GM18499 (cell line): ENCODE data around the gene NCOA1.
"Not testable (repeated sequence)": the region's sequence is repeated elsewhere in the genome, so short reads cannot be mapped to it uniquely, and the experiment has no call there.

Source experiments
- ATAC-seq: cut with Tn5 transposase; IDR thresholded peaks from one replicate; pipeline ENCODE4 v1.9.1; 2021; ENCODE audit warnings: moderate number of reproducible peaks; ENCODE audit not compliant: insufficient read depth, unreplicated experiment

The NCOA1 gene

GRCh38 chr2:24531610-24532009, 40.6 kb downstream of the NCOA1 start:
- ATAC-seq: not testable (repeated sequence)

- ATAC-seq: not testable (repeated sequence)
These were observed 41.0 kb downstream of the NCOA1 start for GRCh38 chr2:24532057-24532456.

- ATAC-seq: not testable (repeated sequence)
These were observed 42.5 kb downstream of the NCOA1 start for GRCh38 chr2:24533574-24533973.

GRCh38 chr2:24538720-24539119, 47.7 kb downstream of the NCOA1 start:
- no peak for ATAC-seq

GRCh38 chr2:24539258-24539657, 48.2 kb downstream of the NCOA1 start:
- ATAC-seq: no peak

GRCh38 chr2:24540011-24540477, 49.0 kb downstream of the NCOA1 start:
- ATAC-seq: no peak

- ATAC-seq: no peak
These were observed 50.6 kb downstream of the NCOA1 start for GRCh38 chr2:24541621-24542020.

GRCh38 chr2:24542269-24542872, 51.3 kb downstream of the NCOA1 start:
- no peak for ATAC-seq

- ATAC-seq: no peak
These were observed 52.2 kb downstream of the NCOA1 start for GRCh38 chr2:24543252-24543651.

GRCh38 chr2:24544456-24545115, 53.5 kb downstream of the NCOA1 start:
- ATAC-seq: no peak

GRCh38 chr2:24546669-24547068, 55.6 kb downstream of the NCOA1 start:
- ATAC-seq: no peak

GRCh38 chr2:24548058-24548457, 57.0 kb downstream of the NCOA1 start:
- ATAC-seq: no peak

GRCh38 chr2:24550301-24550700, 59.2 kb downstream of the NCOA1 start:
- not testable (repeated sequence) for ATAC-seq

- ATAC-seq: no peak
These were observed 60.0 kb downstream of the NCOA1 start for GRCh38 chr2:24551016-24551415.

GRCh38 chr2:24552836-24553235, 61.8 kb downstream of the NCOA1 start:
- ATAC-seq: no peak

GRCh38 chr2:24558781-24559472, 67.9 kb downstream of the NCOA1 start:
- no peak for ATAC-seq

GRCh38 chr2:24559473-24560113, 68.5 kb downstream of the NCOA1 start:
- no peak for ATAC-seq

- no peak for ATAC-seq
These were observed 74.5 kb downstream of the NCOA1 start for GRCh38 chr2:24565537-24565936.

- ATAC-seq: no peak
These were observed 75.2 kb downstream of the NCOA1 start for GRCh38 chr2:24566209-24566608.

- ATAC-seq: no peak
These were observed 75.6 kb downstream of the NCOA1 start for GRCh38 chr2:24566630-24567029.

GRCh38 chr2:24568551-24568950, 77.5 kb downstream of the NCOA1 start:
- no peak for ATAC-seq
